Measurements from ENCODE around the gene SORBS1. TPM values are rescaled to one million over a fixed set of nuclear protein-coding genes. Genes with fewer than 3 reads are reported as not detected.

The SORBS1 gene
- total RNA-seq, 6 experiments from 2014 or later, result 0.05 to 0.26 (median 0.18) TPM

GRCh38 chr10:95404462-95404858 lies 156.7 kb downstream of the SORBS1 start:
- Mint-ChIP-seq H3K36me3 (ENCODE audit: low read depth) (no peaks in the 10 kb centered on the region), H3K27ac (no peak overlapping the region), H3K27me3 (ENCODE audit: insufficient read depth) (peaks cover 2% of the 10 kb centered on the region), H3K4me1 (ENCODE audit: low read depth) (no peaks in the 10 kb centered on the region), H3K9me3 (no peaks in the 10 kb centered on the region), H3K4me3 (no peak overlapping the region)
- DNase-seq, result no peak
- no peak for TF ChIP-seq CTCF (IDR thresholded peaks at IDR 0.05)

- Mint-ChIP-seq H3K36me3 (ENCODE audit: low read depth) (no peaks in the 10 kb centered on the region), H3K27ac (no peak overlapping the region), H3K27me3 (ENCODE audit: insufficient read depth) (peaks cover 2% of the 10 kb centered on the region), H3K4me1 (ENCODE audit: low read depth) (no peaks in the 10 kb centered on the region), H3K4me3 (no peak overlapping the region), H3K9me3 (no peaks in the 10 kb centered on the region)
- DNase-seq, result no peak
- no peak for TF ChIP-seq CTCF (IDR thresholded peaks at IDR 0.05)
Measured at GRCh38 chr10:95403700-95404461, 157.3 kb downstream of the SORBS1 start.

GRCh38 chr10:95401704-95402469 lies 159.3 kb downstream of the SORBS1 start:
- Mint-ChIP-seq H3K9me3 (no peaks in the 10 kb centered on the region), H3K27ac (no peak overlapping the region), H3K36me3 (ENCODE audit: low read depth) (no peaks in the 10 kb centered on the region), H3K4me3 (no peak overlapping the region), H3K4me1 (ENCODE audit: low read depth) (no peaks in the 10 kb centered on the region), H3K27me3 (ENCODE audit: insufficient read depth) (peaks cover 6% of the 10 kb centered on the region)
- TF ChIP-seq CTCF (IDR thresholded peaks at IDR 0.05), result no peak
- DNase-seq, result no peak

GRCh38 chr10:95400787-95401186 lies 160.4 kb downstream of the SORBS1 start:
- Mint-ChIP-seq H3K4me3 (no peak overlapping the region), H3K27me3 (ENCODE audit: insufficient read depth) (peaks cover 7% of the 10 kb centered on the region), H3K4me1 (ENCODE audit: low read depth) (no peaks in the 10 kb centered on the region), H3K9me3 (no peaks in the 10 kb centered on the region), H3K27ac (no peak overlapping the region), H3K36me3 (ENCODE audit: low read depth) (no peaks in the 10 kb centered on the region)
- DNase-seq, result no peak
- TF ChIP-seq CTCF (IDR thresholded peaks at IDR 0.05), result no peak

- Mint-ChIP-seq H3K4me1 (ENCODE audit: low read depth) (no peaks in the 10 kb centered on the region), H3K27ac (no peak overlapping the region), H3K36me3 (ENCODE audit: low read depth) (no peaks in the 10 kb centered on the region), H3K9me3 (no peaks in the 10 kb centered on the region), H3K27me3 (ENCODE audit: insufficient read depth) (peaks cover 5% of the 10 kb centered on the region), H3K4me3 (no peak overlapping the region)
- no peak for TF ChIP-seq CTCF (IDR thresholded peaks at IDR 0.05)
- no peak for DNase-seq
Measured at GRCh38 chr10:95399183-95399582, 162.0 kb downstream of the SORBS1 start.

All from HFFc6 (cell line).